A549 (cell line): ENCODE measurements around the gene TTF1.

ENCODE experiments used
- EP300 ChIP-seq, 2 experiments: fragments of >200 bp; sonication (Bioruptor Twin); formaldehyde crosslinking; IDR thresholded peaks; 2 replicates in 1 of 2; 3 replicates in 1 of 2; pipeline ENCODE4 v1.6.1; 2016 to 2017
- SMC3 ChIP-seq: fragments of >200 bp; sonication (Bioruptor Twin); formaldehyde crosslinking; IDR thresholded peaks from 3 replicates; pipeline ENCODE4 v1.6.1; 2018; ENCODE audit warnings: inconsistent platforms
- ZNF302 ChIP-seq: fragments of 250-450 bp; sonication (Bioruptor Pico); IDR thresholded peaks from 2 replicates; pipeline ENCODE4 v1.9.0; 2021; ENCODE audit warnings: inconsistent platforms, mild to moderate bottlenecking, moderate library complexity
- TF ChIP-seq, protein P1 (sequence below): fragments of >200 bp; sonication (Bioruptor Twin); formaldehyde crosslinking; IDR thresholded peaks from 3 replicates; pipeline ENCODE4 v1.5.1; 2016
- TF ChIP-seq, protein P2 (sequence below): fragments of 200-600 bp; sonication (generic); IDR thresholded peaks from 2 replicates; pipeline ENCODE4 v1.6.1; 2016; ENCODE audit warnings: antibody characterized with exemption, mild to moderate bottlenecking, moderate library complexity
- TF ChIP-seq, protein P3 (sequence below): fragments of 250-450 bp; sonication (Bioruptor Pico); IDR thresholded peaks from 2 replicates; pipeline ENCODE4 v1.5.0; 2021; ENCODE audit warnings: mild to moderate bottlenecking, moderate library complexity, borderline replicate concordance

DNA sequence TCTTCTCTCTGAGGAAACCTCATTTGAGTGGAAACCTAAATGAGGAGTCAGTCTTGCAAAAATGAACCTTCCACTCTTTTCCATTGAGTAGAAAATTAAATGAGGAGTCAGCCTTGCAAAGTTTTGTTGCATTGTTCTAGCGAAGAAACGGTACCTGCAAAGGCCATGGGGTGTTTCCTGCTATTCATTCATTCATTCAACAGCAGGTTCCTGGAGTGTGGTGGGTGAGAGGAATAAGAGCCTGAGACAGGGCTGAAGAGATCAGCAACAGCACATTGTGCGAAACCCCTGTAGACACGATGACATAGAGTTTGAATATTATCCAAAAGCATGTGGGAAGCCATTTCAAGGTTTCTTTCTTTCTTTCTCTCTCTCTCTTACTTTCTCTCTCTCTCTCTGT, 37.2 kb downstream of the TTF1 start:
- TF ChIP-seq, protein P1, sequence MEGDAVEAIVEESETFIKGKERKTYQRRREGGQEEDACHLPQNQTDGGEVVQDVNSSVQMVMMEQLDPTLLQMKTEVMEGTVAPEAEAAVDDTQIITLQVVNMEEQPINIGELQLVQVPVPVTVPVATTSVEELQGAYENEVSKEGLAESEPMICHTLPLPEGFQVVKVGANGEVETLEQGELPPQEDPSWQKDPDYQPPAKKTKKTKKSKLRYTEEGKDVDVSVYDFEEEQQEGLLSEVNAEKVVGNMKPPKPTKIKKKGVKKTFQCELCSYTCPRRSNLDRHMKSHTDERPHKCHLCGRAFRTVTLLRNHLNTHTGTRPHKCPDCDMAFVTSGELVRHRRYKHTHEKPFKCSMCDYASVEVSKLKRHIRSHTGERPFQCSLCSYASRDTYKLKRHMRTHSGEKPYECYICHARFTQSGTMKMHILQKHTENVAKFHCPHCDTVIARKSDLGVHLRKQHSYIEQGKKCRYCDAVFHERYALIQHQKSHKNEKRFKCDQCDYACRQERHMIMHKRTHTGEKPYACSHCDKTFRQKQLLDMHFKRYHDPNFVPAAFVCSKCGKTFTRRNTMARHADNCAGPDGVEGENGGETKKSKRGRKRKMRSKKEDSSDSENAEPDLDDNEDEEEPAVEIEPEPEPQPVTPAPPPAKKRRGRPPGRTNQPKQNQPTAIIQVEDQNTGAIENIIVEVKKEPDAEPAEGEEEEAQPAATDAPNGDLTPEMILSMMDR, result no peak
- TF ChIP-seq SMC3, result no peak
- TF ChIP-seq EP300 (IDR thresholded peaks at IDR 0.05), result no peak
- no peak for TF ChIP-seq ZNF302 (CRISPR knock-in tag)
- TF ChIP-seq, protein P2, sequence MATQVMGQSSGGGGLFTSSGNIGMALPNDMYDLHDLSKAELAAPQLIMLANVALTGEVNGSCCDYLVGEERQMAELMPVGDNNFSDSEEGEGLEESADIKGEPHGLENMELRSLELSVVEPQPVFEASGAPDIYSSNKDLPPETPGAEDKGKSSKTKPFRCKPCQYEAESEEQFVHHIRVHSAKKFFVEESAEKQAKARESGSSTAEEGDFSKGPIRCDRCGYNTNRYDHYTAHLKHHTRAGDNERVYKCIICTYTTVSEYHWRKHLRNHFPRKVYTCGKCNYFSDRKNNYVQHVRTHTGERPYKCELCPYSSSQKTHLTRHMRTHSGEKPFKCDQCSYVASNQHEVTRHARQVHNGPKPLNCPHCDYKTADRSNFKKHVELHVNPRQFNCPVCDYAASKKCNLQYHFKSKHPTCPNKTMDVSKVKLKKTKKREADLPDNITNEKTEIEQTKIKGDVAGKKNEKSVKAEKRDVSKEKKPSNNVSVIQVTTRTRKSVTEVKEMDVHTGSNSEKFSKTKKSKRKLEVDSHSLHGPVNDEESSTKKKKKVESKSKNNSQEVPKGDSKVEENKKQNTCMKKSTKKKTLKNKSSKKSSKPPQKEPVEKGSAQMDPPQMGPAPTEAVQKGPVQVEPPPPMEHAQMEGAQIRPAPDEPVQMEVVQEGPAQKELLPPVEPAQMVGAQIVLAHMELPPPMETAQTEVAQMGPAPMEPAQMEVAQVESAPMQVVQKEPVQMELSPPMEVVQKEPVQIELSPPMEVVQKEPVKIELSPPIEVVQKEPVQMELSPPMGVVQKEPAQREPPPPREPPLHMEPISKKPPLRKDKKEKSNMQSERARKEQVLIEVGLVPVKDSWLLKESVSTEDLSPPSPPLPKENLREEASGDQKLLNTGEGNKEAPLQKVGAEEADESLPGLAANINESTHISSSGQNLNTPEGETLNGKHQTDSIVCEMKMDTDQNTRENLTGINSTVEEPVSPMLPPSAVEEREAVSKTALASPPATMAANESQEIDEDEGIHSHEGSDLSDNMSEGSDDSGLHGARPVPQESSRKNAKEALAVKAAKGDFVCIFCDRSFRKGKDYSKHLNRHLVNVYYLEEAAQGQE, result no peak
- TF ChIP-seq, protein P3, sequence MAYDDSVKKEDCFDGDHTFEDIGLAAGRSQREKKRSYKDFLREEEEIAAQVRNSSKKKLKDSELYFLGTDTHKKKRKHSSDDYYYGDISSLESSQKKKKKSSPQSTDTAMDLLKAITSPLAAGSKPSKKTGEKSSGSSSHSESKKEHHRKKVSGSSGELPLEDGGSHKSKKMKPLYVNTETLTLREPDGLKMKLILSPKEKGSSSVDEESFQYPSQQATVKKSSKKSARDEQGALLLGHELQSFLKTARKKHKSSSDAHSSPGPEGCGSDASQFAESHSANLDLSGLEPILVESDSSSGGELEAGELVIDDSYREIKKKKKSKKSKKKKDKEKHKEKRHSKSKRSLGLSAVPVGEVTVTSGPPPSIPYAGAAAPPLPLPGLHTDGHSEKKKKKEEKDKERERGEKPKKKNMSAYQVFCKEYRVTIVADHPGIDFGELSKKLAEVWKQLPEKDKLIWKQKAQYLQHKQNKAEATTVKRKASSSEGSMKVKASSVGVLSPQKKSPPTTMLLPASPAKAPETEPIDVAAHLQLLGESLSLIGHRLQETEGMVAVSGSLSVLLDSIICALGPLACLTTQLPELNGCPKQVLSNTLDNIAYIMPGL (CRISPR knock-in tag), result no peak
